ENCODE measurements around the gene RBP3. TPM values are rescaled to one million over a fixed set of nuclear protein-coding genes. Genes with fewer than 3 reads are reported as not detected.

The RBP3 gene
- total RNA-seq, 1 experiment from 2014 or later: not detected

DNA sequence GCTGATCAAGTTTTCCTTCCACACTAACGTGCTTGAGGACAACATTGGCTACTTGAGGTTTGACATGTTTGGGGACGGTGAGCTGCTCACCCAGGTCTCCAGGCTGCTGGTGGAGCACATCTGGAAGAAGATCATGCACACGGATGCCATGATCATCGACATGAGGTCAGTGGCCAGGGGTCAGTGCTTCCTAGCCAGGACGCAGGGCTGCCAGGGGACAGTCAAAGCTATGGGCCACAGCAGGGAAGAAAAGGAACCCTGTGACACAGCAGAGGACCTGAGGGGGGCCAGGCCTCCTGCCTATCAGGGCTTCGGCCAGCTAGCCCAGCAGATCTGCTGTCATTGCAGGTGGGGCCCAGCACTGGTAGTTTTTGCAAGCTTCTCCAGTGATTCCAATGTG is 5.2 kb downstream of the RBP3 start:
- Mint-ChIP-seq H3K27me3 (ENCODE audit: low read depth) (no peaks in the 10 kb centered on the region; the same call in 1 of the 2 replicates), H3K27ac (no peak overlapping the region), H3K4me1 (no peaks in the 10 kb centered on the region), H3K4me3 (no peak overlapping the region), H3K36me3 (ENCODE audit: insufficient read depth in 1 of 3, low read depth in 3 of 3) (no peaks in the 10 kb centered on the region), H3K9me3 (no peaks in the 10 kb centered on the region)
- Histone ChIP-seq H3K23me2 (ENCODE audit: insufficient read length, low read depth, low read length, poor library complexity, severe bottlenecking) (no peaks in the 10 kb centered on the region), H4K8ac (replicated peaks; ENCODE audit: insufficient read length, low read depth, low read length) (no peak overlapping the region), H2BK15ac (ENCODE audit: low read depth, low read length) (no peak overlapping the region), H2BK12ac (ENCODE audit: insufficient read length, low read depth, low read length) (no peak overlapping the region), H3K4me2 (ENCODE audit: insufficient read depth, insufficient read length, low read length) (no peak overlapping the region), H3K4me1 (ENCODE audit: insufficient read depth, low read length) (no peaks in the 10 kb centered on the region), H3K79me1 (ENCODE audit: insufficient read depth, low read depth, low read length, poor library complexity, severe bottlenecking) (no peaks in the 10 kb centered on the region), H3K18ac (ENCODE audit: insufficient read length, low read depth, low read length) (no peak overlapping the region), H2BK5ac (ENCODE audit: insufficient read length, low read length) (no peak overlapping the region), H3K9ac (ENCODE audit: extremely low read depth, insufficient read length, low read length) (no peak overlapping the region), H3K9me3 (ENCODE audit: control insufficient read depth, low read depth, low read length) (no peaks in the 10 kb centered on the region), H2AFZ (ENCODE audit: low read length) (no peak overlapping the region), H4K20me1 (ENCODE audit: control insufficient read depth, insufficient read depth, insufficient read length) (no peaks in the 10 kb centered on the region), H3T11ph (ENCODE audit: low read length) (no peak overlapping the region), H3K27ac (ENCODE audit: insufficient read length, low read depth, low read length) (no peak overlapping the region), H2AK5ac (ENCODE audit: insufficient read length, low read length) (no peak overlapping the region), H2BK20ac (ENCODE audit: low read depth, low read length, poor library complexity, severe bottlenecking) (no peak overlapping the region), H3K23ac (ENCODE audit: insufficient read length, low read depth, low read length) (no peak overlapping the region), H4K5ac (ENCODE audit: insufficient read length, low read depth, low read length) (no peak overlapping the region), H4K91ac (ENCODE audit: insufficient read length, low read depth, low read length) (no peak overlapping the region), H3K27me3 (ENCODE audit: insufficient read depth, low read length) (no peaks in the 10 kb centered on the region), H2BK120ac (ENCODE audit: low read depth, low read length, poor library complexity, severe bottlenecking) (no peak overlapping the region), H3K14ac (ENCODE audit: insufficient read depth, low read length) (no peak overlapping the region), H3K56ac (ENCODE audit: insufficient read length, low read depth, low read length) (no peak overlapping the region), H3K4ac (ENCODE audit: low read depth, low read length) (no peak overlapping the region), H3K79me2 (ENCODE audit: insufficient read depth, low read length) (no peaks in the 10 kb centered on the region)
- no CpG with 5 or more reads among the region's 6 CpGs for WGBS (ENCODE audit: extremely low coverage, insufficient read length, low lambda C conversion rate)
- TF ChIP-seq, protein P1, sequence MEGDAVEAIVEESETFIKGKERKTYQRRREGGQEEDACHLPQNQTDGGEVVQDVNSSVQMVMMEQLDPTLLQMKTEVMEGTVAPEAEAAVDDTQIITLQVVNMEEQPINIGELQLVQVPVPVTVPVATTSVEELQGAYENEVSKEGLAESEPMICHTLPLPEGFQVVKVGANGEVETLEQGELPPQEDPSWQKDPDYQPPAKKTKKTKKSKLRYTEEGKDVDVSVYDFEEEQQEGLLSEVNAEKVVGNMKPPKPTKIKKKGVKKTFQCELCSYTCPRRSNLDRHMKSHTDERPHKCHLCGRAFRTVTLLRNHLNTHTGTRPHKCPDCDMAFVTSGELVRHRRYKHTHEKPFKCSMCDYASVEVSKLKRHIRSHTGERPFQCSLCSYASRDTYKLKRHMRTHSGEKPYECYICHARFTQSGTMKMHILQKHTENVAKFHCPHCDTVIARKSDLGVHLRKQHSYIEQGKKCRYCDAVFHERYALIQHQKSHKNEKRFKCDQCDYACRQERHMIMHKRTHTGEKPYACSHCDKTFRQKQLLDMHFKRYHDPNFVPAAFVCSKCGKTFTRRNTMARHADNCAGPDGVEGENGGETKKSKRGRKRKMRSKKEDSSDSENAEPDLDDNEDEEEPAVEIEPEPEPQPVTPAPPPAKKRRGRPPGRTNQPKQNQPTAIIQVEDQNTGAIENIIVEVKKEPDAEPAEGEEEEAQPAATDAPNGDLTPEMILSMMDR (conservative IDR thresholded peaks at IDR 0.05): no peak
- DNase-seq: no peak
